GM21619 (cell line): ENCODE results near the gene COL7A1.
A peak's percentile ranks its signal among the peaks of the same experiment; 100 is the strongest.

ENCODE experiments used
- ATAC-seq: cut with Tn5 transposase; IDR thresholded peaks from one replicate; pipeline ENCODE4 v1.9.1; 2021; ENCODE audit not compliant: unreplicated experiment

The COL7A1 gene

DNA sequence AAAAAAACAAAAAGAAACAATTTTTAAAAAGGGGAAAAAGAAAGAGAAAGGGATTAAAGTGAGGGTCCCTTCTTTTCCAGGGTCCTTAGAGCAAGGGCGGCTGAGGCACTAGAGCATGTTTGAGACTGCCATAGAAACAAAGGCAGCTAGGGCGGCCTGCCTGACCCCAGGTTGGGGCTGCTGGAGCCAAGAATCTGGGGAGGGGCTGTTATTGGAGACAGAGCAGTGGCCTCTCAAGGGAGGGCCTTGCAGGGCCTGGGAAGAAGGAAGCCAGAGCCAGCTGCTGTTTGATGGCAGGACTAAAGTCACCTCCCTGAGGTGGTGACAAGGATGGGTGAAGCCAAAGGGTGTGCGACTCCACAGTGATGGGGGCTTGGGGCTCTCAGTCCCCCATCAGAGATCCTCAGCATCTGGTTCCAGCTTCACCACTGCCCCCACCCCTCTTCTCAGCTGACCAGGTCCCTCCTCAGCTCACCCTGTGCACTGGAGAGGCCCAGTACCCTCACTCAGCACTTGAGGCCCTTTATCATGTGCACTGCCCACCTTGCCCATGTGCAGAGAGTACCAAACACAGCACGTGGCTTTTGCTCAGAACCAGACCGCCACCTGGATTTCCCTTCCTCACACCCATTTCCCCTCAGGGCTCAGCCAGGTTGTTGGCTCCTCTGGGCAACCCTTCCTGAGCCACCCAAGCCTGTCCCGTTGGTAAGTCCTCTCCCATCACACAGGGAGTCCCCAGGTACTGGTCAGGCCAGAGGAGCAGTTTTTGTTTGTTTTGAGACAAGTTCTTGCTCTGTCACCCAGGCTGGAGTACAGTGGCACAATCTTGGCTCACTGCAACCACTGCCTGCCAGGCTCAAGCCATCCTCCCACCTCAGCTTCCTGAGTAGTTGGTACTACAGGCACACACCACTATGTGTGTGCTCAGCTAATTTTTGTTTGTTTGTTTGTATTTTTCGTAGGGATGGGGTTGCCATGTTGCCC, 24.7 kb upstream of the COL7A1 start:
- ATAC-seq, result no peak

DNA sequence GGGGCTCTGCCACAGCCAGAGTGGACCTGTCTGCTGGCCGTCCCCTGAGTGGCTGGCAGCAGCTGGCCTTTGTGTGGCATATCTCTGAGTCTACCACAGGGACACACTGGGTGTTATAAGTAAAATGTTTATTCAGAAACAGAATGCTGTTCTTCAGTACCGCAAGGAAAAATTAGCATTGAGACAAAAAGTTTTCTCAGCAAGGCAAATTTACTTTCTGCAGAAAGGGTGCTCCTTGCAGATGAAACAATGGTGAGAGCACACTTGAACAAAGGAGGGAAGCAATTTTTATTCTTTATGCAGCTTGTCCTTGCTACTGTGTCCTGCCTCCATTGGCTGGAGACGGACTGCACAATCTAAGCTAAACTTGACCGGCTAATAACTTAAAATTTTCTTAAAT, 22.4 kb upstream of the COL7A1 start:
- no peak for ATAC-seq

DNA sequence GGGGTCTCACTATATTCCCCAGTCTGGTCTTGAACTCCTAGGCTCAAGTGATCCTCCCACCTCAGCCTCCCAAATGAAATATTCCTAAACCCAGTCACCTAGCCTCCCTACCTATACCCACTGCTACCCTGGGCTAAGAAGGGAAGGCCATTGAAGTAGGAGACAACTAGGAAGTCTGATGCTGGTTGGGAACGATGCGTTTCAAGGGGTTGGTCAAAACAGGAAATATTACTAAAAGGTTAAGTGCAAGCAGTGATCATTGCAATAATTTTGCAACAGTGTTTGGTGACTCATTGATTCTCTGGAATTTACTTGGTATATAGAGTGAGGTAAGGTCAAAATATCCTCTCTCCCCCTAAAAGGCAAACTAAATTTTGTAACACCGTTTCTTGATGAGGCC, 18.9 kb upstream of the COL7A1 start:
- ATAC-seq, result no peak

DNA sequence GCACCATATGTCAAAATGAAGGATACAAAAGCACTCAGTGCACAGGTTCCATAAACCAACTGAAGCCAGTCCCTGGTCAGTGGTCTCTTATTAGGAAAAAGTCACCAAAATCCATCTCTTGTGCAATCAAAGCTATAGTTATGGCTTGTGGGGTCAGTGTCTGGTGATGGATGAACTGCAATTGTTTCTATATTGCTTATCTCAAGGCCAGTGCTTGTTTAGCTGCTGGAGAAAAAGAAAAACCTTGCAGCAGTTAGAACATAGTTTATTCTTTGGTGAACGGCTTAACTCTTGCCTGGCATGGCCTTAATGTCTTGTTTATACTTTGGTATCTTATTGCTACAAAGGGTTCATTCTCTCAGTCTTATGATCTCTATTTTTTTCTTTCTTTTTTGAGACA, 17.2 kb upstream of the COL7A1 start:
- ATAC-seq, result no peak

DNA sequence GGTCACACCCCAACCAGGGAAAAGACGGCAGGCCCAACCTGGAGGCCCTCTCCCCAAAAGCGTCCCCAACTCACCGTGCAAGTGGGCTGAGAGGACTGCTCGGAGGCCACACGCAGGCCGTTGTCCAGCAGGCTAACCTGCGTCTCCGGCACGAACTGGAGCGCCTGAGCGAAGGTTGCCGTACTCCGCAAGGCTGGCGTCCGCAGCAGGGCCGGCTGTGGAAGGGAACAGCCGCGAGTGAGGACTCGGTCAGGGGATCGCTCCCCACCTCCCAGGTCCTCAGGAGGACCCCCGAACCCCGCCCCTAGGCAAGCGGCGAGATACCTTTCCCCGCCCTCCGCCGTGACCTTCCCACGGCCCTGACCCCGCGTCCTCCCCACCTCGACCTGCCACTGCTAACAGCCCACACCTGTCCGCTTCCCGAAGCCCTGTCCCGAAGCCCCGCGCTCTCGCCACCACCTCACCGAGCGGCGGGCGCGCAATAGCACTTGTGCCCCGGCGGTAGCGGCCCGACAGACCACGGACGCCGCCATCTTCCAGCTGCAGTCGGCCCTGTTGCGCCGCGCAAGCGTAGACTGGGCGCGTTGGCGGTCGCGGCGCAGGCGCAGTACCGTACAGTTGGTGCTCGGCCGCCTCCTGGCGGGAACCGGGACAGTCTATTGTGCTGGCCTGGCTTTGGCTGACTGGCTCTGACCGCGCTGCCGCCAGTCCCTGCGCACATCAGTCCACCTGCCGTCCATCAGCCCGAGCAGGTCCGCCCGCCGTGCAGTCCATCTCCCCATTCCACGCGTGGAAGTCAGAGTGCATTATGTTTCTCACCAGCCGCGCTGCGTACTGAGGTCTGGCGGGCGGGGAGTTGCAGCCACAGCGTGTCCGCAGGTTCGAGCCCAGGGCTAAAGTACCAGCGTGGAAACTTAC, 14.2 kb upstream of the COL7A1 start, which contains the start of gene UQCRC1:
TSS of gene UQCRC1 (minus strand) at position 559 of the 918 bp plus-strand sequence. CDS start at position 533, 26 bp downstream.
- peak; percentile 96 for ATAC-seq

DNA sequence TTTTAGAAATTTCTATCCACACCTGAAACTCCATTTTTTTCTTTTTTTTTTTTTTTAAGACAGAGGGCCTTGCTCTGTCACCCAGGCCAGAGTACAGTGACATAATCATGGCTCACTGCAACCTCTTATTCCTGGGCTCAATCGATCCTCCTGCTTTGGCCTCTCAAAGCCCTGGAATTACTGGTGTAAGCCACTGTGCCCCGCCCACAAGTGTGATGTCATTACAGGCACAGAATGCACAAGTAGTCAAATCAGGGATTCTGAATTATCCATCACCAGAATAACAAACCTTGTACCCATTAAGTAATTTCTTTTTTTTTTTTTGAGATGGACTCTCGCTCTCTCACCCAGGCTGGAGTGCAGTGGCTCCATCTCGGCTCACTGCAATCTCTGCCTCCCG, 12.4 kb upstream of the COL7A1 start:
- ATAC-seq, result no peak

DNA sequence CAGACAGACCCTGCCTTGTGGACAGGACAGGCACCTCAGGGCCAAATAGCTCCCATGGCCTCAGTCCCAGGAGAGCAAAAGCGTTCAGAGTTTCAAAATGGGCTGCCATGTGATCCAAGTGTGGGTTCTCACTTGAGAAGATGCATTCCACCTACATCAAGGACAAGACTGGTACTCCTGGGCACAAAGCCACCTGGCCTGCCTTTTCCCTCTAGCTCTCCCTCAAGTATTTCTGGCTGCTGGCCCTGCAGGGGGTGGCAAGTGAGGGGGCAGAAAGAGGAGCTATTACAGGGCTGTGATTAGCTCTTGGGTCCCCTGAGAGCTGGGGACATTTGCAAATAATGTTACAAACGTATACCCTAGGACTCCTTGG, 6.5 kb upstream of the COL7A1 start:
- no peak for ATAC-seq

DNA sequence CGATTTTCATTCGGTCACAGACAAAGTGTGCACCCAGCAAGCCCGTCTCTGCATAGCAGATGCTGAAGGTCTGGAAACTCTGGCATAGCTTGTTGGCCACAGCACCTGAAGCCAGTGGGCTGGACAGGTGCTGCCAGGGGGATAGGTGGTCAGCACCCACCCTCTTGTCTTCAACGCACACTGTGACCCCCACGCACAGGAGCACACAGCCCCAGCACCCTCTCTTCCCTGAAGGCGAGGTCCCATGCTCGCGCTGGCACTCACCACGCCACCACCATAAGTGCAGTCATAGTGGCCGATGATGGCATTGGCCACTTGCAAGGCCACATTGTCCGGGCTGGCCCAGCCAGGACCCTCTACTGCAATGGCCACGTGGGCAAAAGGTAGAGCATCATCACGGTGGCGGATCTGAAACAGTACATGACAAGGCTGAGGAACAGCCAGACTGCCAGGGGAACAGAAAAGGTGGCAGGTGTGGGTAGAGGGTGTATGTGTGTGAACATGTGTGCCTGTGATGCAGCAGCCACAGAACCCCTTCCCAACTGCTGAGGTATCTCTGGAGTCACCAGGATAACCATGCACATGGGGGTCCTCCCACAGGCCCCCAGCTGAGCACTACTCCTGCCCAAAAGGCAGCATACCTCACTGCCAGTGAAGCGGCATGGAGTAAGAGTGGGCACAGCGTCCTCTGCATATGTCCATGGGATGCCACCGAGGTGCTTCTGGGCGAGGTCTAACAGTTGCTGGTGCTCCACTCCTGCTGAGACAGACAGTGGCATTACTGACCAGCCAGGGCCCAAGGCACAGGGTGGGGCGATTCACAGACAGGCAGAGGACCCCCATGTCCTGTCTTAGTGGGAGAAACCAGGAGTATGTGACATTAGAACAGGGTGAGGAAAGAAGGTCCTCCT, 5.8 kb upstream of the COL7A1 start:
- no peak for ATAC-seq

DNA sequence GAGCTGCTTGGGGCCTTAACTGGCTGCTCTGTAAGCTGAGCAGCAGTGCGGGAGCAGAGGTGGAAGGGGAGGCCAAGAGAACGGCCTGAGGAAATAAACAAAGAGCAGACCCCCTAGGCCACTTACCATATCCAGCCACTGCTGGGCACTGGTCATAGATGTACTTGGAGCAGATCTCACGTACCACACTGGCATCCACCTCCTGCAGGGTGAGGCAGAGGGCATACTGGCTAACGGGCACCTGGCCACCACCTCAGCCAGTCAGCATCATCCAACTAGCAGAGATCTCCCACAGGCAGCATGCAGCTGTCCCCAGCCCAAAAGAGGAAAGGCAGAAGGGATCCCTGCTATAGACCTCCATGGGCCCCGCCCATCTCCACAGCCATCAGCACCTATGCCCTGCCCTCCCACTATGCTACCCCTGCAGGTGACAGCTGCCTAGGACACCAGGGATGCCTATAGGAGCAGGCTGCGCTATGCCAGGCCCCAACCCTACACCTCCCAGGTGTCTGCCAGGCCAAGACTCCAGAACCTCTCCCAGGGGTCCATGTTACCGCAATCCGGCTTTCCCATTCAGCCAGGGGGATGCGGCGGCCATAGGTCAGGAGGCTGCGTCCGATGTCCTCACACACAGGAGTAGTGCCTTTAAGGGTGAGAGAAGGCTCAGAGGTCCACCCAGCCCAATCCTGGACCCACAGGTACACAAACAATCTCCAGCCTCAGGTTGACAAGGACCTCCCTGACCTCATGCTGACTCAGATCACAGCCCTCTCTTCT, 4.6 kb upstream of the COL7A1 start:
- ATAC-seq, result no peak

DNA sequence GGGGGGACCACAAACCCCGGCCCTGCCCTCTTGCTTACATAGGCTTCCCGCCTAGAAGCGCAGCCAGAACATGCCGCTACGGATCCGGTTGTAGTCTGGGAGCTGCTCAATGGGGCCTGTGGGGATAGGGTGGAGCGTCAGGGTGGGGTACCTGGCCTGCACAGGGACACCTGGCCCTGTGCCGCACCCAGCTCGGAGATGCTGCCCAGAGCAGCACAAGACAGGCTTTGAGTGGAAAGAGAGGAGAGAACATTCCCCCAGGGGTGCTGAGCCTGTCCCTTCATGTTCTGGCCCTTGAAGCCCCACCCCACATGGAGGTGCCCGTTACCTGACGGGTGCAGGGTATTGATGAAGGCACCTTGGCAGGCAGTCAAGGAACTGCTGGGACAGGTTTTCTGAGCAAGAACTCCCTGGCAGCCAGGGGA, 4.0 kb upstream of the COL7A1 start:
- ATAC-seq, result no peak

DNA sequence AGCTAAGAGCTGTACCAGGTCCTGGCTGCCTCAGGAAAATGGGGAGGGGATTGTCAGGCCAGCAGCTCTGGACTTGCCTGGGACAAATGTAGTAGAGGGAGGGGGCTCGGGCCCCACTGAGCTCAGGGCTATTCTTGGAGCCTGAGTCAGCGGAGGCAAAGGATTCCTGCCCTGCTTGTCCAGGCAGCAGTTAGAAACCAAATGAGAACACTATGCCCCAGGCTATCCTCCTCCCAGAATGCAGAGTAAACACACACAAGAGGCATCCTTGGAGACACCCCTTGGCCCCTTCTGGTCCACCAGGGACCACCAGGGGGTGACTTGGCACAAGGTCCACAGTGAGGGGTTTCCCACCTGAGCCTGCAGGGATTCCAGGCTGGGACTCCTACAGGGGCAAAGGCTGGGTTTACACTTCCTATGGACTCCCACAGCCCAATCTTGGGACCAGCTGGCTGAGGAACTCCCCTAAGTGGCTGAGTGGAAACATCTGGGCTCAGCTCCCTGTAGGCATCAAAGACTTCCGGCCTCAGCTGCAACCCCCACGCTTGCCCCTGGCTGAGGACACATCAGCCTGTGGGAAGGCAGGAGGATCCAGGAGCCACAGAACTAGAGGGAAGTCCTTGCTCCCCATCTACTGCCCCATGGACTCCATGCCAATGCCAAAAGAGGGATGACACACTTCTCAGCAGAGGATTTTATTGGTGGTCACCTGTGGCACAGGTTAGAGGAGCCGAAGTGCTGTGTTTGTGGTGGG, 3.4 kb upstream of the COL7A1 start:
- no peak for ATAC-seq

DNA sequence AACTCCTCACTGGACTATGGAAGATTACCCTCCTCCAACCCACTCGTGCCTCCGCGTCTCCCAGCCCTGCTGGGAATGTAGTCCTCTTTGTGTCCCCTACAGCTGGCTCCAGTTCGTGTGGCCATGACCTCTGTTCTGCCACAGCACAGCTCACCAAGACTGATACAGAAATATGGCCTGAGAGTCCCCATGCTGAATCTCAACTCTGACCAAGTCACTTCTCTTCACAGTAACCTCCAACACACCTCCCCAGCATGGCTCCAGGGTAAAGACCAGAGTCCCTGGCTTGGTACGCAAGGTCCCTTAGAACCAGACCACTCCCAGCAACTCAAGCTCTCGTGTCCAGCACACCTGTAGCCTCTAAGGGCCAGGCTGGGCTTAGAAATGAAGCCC, 2.3 kb upstream of the COL7A1 start:
- ATAC-seq, result no peak

DNA sequence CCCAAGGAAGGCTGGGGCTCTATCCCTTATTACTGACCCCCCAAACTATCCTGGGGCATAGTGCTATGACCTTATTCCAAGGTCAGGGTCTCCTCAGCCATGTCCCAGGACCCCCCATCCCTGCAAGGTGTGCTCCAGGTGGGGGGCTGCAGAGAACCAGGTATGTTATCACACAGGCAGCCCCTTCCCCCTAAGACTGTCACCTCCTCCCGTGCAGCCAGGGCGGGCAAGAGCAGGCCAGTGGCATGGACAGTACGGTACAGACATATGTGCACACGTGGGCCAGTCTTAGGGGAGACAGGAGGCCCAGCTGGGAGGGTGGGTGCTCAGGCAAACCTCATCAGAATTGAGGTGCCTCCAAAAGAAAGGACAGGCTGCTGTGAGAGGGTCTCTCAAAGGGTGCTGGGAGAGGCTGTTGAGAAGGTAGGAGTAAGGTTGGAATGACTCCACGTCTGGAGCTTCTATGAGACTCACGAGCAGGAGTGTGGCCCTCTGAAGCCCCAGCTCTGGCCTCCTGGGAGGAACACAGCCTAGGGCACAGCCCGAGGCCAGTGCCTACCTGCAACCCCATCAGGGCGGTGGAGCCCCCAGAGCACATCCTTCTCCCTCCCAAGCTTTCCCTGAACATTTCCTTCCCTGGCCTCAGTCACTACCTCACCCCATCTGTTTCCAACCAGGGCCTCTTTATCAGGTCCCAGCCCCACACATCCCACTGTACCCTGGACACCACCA, 1.7 kb upstream of the COL7A1 start:
- no peak for ATAC-seq

DNA sequence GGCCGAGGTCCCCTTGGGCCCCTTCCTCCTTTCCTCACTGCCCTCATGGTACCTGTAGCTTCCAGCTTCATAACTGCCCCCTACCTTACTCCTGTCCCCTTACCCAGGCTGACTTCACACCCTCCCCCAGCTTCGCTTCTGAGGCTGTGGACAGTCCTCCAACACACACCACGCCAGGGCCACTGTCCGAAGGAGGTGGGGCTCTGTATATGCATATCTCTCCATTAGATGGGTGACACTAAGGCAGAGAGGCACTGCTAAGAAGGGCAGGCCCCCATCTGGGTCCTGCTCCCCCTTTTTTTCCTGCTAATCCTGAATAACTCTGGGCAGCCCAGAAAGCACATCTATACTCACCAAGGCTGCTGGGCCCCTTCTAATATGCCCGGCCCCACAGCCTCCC, 1.0 kb upstream of the COL7A1 start:
- ATAC-seq, result no peak

DNA sequence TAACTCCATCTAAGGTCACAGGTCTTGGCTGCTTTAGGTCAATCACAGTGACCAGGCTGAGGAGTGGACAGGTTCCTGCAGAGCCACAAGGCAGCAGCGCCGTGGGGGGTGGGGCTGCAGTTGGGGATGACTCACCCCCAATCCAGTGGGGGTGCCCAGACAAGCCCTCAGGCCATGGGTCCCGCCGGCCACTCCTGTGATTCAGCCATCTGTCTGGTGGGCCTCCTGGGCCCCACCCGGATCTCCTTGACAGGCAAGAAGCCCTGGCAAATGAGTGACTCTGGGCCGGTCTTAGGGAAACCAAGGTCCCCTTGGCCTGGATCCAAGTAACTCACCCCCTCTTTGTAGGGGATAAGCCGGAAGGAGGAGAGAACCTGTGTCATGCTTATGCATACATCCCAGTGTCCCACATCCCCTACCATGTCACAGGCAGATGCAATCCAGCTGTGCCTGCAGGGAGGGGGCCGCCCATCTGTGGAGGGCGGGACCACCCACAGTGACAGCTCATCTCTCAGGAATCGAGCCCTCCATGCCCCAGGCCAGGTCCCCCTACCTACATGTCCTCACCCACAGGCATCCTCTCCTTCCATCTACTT, 495 bp upstream of the COL7A1 start:
- ATAC-seq, result no peak

DNA sequence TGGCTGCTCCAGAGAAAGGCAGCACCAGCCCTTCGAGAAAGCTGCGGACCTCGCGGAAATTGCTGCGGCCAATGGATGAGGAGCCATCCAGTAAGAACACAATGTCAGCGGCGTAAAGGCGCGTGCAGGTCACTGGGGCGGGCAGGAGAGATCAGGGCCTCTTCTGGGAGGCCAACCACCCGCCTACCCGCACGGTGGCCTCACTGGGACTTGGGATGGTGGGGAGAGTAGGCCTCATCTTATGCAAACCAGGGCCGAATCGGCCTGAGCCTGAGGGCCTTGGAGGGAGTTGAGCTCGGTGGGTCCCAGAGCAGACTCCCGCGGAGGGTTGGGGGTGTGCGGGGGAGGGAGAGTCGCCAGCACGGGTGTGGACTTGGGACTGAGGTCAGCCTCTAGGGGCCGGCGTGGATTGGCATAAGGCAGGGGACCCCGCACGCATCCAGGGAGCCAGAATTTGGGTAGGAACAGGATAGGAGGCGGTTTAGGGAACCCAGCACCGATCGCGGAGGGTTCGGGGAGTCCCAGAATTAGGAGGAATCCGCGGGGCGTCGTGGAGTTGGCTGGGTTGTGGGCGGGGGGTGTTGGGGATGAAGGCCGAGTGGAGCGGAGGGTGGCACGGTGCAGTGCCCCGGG, 596 bp downstream of the COL7A1 start:
- no peak for ATAC-seq

DNA sequence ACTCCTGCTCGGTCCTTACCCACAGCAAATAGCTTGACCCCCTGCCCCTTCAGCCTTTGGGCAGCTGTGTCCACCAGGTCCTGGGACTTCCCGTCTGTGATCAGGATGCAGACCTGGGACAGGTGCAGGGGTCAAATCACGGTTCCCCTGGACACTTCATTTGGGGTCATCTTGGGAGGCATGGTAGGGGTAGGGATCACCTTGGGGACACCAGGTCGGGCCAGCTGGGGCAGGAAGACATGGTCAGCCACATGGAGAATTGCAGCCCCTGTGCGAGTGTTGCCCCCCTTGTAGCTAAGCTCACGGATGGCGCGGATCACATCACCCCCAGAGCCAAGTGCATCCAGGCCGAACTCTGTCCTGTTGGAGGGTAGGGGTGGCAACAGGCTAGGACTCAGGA, 1.8 kb downstream of the COL7A1 start:
- no peak for ATAC-seq
